ENCODE data around the gene PRRX2. TPM values are rescaled to one million over a fixed set of nuclear protein-coding genes. Genes with fewer than 3 reads are reported as not detected.
"Not testable (repeated sequence)": the region's sequence is repeated elsewhere in the genome, so short reads cannot be mapped to it uniquely, and the experiment has no call there.

PRRX2 gene
- total and polyA plus RNA-seq, 2 of the 13 experiments (the other 11 are each of a cell fraction or from before 2014, with no cell fraction given) = 0.05 TPM; not detected in 1

GRCh38 chr9:129748249-129748648, 82.8 kb downstream of the PRRX2 start:
- Histone ChIP-seq H3K9me3 (ENCODE audit: low read length) (no peaks in the 10 kb centered on the region), H3K27me3 (ENCODE audit: control insufficient read depth in 1 of 2, insufficient read depth in 2 of 2, low read length in 2 of 2) (peaks cover 4 to 71% of the 10 kb centered on the region in 2 experiments; a peak in 4 of 5 replicates), H2AFZ (ENCODE audit: low read length) (no peak overlapping the region), H3K4me1 (ENCODE audit: insufficient read depth, low read length) (peaks cover 17% of the 10 kb centered on the region), H4K20me1 (ENCODE audit: insufficient read depth, low read length) (no peaks in the 10 kb centered on the region), H3K79me2 (ENCODE audit: insufficient read depth, low read length) (no peaks in the 10 kb centered on the region), H3K27ac (ENCODE audit: extremely low read length, insufficient read depth, low read length) (no peak overlapping the region), H3K4me2 (ENCODE audit: low read depth, low read length) (no peak overlapping the region), H3K36me3 (replicated peaks in 1 of 2; ENCODE audit: control insufficient read depth in 1 of 2, insufficient read depth in 2 of 2, low read length in 2 of 2) (no peaks in the 10 kb centered on the region), H3K9ac (ENCODE audit: insufficient read depth, low read depth, low read length) (no peak overlapping the region), H3K4me3 (replicated peaks in 1 of 3; ENCODE audit: insufficient read depth in 1 of 3, low read depth in 2 of 3, low read length in 3 of 3) (no peak overlapping the region)
- ChIA-PET CTCF (ENCODE audit: low intra/inter-chr PET ratio, low total read pairs) (no interaction called here), POLR2A (no interaction called here)
- TF ChIP-seq ZNF180 (CRISPR knock-in tag; IDR thresholded peaks at IDR 0.05; ENCODE audit: borderline replicate concordance, low read depth) (no peak), E2F1 (CRISPR knock-in tag; IDR thresholded peaks at IDR 0.05) (no peak), U2AF1 (optimal IDR thresholded peaks at IDR 0.05; ENCODE audit: low read depth, low read length) (no peak), SIX4 (CRISPR knock-in tag; IDR thresholded peaks at IDR 0.05) (no peak), ZNF430 (CRISPR knock-in tag; IDR thresholded peaks at IDR 0.05) (no peak), CCDC6 (CRISPR knock-in tag; IDR thresholded peaks at IDR 0.05) (no peak), ZNF674 (CRISPR knock-in tag; IDR thresholded peaks at IDR 0.05; ENCODE audit: low read depth) (no peak), CREM (IDR thresholded peaks at IDR 0.05) (no peak), CREM (CRISPR knock-in tag; IDR thresholded peaks at IDR 0.05) (no peak), SNAI1 (CRISPR knock-in tag; IDR thresholded peaks at IDR 0.05; ENCODE audit: borderline replicate concordance) (no peak)
- FAIRE-seq (no peak), ATAC-seq (no peak), DNase-seq (ENCODE audit: low spot score) (no peak)
- no TSS peak for BruUV-seq (replicated peaks)
- 40% methylated on average over 4 of the region's 5 CpGs for WGBS (ENCODE audit: low lambda C conversion rate)
- in situ Hi-C loops (cut with HindIII; ENCODE audit: extremely low pct_ligation_motif_present, low pct_unique_long_range_greater_than_20kb) (no loop called here), intact Hi-C loops (cut with micrococcal nuclease; ENCODE audit: unreplicated experiment) (no loop called here)

- H2AFZ ChIP-seq (ENCODE audit: low read length); intact Hi-C loops (cut with micrococcal nuclease; ENCODE audit: unreplicated experiment); FAIRE-seq; ATAC-seq; H3K9ac ChIP-seq (ENCODE audit: insufficient read depth, low read depth, low read length); H4K20me1 ChIP-seq (ENCODE audit: insufficient read depth, low read length); CTCF ChIA-PET (ENCODE audit: low intra/inter-chr PET ratio, low total read pairs); in situ Hi-C loops (cut with HindIII; ENCODE audit: extremely low pct_ligation_motif_present, low pct_unique_long_range_greater_than_20kb); DNase-seq (ENCODE audit: low spot score); H3K79me2 ChIP-seq (ENCODE audit: insufficient read depth, low read length); POLR2A ChIA-PET; H3K9me3 ChIP-seq (ENCODE audit: low read length); H3K4me3 ChIP-seq (replicated peaks in 1 of 3; ENCODE audit: insufficient read depth in 1 of 3, low read depth in 2 of 3, low read length in 3 of 3); H3K4me2 ChIP-seq (ENCODE audit: low read depth, low read length); BruUV-seq (replicated peaks); H3K36me3 ChIP-seq (replicated peaks in 1 of 2; ENCODE audit: control insufficient read depth in 1 of 2, insufficient read depth in 2 of 2, low read length in 2 of 2); H3K27ac ChIP-seq (ENCODE audit: extremely low read length, insufficient read depth, low read length): not testable (repeated sequence)
- Histone ChIP-seq H3K27me3 (ENCODE audit: control insufficient read depth in 1 of 2, insufficient read depth in 2 of 2, low read length in 2 of 2) (peaks cover 4 to 72% of the 10 kb centered on the region in 2 experiments; a peak in 4 of 5 replicates), H3K4me1 (ENCODE audit: insufficient read depth, low read length) (peaks cover 17% of the 10 kb centered on the region)
- WGBS (ENCODE audit: low lambda C conversion rate) = 58% methylated on average over 4 of the region's 4 CpGs
Measured at GRCh38 chr9:129749052-129749451, 83.6 kb downstream of the PRRX2 start.

Data from HepG2 (cell line).